Measurements from ENCODE around the gene TRPC4AP.

DNA sequence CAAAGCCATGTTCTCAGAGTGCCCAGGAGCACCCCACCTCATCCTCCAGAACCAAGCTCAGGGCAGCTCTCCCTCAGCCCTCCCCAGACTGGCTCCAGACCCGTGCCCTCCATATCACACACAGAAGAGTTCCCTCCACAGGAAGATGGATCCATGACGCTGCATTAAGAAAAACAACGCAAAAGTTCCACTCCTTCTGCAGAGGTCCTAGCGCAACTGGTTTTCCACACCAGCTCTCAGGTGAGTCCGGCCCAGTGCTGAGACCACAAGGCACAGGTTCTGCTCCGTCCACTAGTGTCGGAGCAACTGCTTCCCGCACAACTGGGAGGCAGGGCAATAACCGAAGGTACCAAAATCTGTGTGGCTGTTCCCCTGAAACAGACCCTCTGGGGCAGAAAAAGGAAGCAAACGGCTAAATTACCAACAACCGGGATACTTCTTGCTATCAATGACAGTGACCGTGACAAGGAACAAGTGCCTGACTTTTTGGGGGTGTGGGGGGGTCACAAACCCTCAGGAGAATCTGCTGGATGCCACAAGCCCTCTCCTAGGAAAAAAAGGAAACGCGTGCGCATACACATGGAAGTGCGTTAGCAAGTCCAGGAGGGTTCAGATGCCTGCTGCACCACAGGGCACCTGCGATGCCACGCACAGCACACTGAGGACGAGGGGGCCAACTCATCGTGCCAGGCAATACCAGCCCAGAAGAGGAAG lies 87.7 kb downstream of the TRPC4AP start:
- TF ChIP-seq, protein P1, sequence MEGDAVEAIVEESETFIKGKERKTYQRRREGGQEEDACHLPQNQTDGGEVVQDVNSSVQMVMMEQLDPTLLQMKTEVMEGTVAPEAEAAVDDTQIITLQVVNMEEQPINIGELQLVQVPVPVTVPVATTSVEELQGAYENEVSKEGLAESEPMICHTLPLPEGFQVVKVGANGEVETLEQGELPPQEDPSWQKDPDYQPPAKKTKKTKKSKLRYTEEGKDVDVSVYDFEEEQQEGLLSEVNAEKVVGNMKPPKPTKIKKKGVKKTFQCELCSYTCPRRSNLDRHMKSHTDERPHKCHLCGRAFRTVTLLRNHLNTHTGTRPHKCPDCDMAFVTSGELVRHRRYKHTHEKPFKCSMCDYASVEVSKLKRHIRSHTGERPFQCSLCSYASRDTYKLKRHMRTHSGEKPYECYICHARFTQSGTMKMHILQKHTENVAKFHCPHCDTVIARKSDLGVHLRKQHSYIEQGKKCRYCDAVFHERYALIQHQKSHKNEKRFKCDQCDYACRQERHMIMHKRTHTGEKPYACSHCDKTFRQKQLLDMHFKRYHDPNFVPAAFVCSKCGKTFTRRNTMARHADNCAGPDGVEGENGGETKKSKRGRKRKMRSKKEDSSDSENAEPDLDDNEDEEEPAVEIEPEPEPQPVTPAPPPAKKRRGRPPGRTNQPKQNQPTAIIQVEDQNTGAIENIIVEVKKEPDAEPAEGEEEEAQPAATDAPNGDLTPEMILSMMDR (IDR thresholded peaks at IDR 0.05), result no peak
- TF ChIP-seq POLR2AphosphoS5 (IDR thresholded peaks at IDR 0.05), result no peak
- no peak for TF ChIP-seq EP300 (IDR thresholded peaks at IDR 0.05)

Data from upper lobe of left lung (tissue), 4 donors.